AG08395 (cell line): ENCODE measurements around the gene TNNI3K.
A peak's percentile ranks its signal among the peaks of the same experiment; 100 is the strongest.

Experiments
- DNase-seq: peaks from one replicate; pipeline ENCODE4 v3.0.0; 2012; ENCODE audit warnings: mixed read lengths, low spot score

TNNI3K gene

GRCh38 chr1:74437035-74437434 lies 201.8 kb downstream of the TNNI3K start:
- no peak for DNase-seq

DNA sequence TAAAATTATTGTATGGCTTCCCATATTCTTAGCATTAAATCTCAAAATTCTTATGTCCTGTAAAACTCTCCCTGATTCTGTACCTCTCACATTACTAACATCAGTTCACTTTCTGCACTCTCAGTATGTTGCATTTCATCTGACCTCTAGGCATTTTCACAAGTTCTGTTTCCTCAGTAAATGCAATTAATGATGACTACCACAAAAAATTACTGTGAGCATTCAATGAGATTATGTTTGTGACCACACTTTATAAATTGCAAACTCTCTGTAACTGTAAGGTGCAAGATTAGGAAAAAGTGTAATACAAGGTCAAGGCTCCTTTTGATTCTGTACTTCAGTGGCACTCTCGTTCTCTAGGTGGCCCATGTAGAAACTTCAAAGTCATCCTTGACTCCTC lies 216.8 kb downstream of the TNNI3K start:
- no peak for DNase-seq

- DNase-seq, result no peak
Measured at GRCh38 chr1:74453277-74453676, 218.1 kb downstream of the TNNI3K start.

DNA sequence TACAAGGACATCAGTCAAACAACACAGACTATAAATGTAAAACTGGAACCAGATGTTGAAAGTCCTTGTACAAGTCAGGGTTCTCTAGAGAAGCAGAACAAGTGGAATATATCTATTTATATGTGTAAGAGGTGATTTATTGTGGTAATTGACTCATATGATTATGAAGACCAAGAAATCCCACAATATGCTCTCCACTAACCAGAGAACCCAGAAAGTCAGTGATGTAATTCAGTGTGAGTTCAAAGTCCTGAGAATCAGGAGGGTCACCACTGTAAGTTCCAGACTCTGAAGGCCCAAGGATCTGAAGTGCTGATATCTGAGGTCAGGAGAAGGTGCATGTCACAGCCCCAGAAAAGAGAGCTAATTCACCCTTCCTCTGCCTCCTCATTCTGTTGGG lies 220.2 kb downstream of the TNNI3K start:
- no peak for DNase-seq

- no peak for DNase-seq
Measured at GRCh38 chr1:74457253-74457652, 222.1 kb downstream of the TNNI3K start.

DNA sequence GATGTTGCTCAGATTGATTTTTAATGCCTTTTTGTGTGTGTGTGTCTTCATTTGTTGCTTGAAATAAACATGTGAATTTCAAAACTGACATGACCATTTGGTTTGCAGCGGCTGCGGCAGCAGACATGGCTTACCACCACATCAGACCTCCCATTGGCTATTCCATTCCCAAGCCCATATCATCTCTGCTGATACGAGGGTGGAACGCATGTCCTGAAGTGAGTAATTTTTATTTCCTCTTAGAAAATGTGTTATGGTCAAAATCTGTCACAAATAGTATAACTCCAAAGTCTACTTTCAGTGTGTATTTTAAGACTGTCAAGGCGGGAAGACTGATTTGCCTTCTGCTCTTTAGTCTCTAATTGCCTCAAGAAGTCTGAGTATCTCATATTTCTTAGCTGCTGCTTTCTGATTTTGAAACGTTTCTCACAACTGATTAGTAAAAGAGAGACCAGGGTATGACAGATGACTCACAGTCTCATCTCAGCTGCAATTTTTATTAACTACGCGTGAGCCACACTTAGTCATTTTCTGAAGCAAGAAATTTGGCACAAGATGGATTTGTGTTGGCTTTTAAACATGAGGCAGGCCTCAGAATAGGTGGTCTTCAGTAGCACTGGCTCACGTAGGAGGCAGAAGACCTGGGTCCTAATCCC lies 228.3 kb downstream of the TNNI3K start:
- DNase-seq, result peak; percentile 31

GRCh38 chr1:74464037-74464436 lies 228.8 kb downstream of the TNNI3K start:
- no peak for DNase-seq

DNA sequence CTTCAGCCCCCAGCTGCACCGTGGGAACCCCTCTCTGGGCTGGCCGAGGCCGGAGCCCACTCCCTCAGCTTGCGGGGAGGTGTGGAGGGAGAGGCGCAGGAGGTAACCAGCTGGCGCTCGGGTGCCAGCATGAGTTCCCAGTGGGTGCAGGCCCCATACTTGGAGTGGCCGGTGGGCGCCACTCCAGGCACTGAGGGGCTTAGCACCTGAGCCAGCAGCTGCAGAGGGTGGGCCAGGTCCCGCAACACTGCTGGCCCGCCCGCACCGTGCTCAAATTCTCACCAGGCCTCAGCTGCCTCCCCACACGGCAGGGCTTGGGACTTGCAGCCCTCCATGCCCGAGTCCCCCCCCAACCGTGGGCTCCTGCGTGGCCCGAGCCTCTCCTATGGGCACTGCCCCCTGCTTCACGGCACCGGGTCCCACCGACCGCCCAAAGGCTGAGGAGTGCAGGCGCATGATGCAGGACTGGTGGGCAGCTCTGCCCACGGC lies 230.1 kb downstream of the TNNI3K start:
- DNase-seq, result no peak

- DNase-seq, result no peak
Measured at GRCh38 chr1:74467786-74468377, 232.7 kb downstream of the TNNI3K start.

DNA sequence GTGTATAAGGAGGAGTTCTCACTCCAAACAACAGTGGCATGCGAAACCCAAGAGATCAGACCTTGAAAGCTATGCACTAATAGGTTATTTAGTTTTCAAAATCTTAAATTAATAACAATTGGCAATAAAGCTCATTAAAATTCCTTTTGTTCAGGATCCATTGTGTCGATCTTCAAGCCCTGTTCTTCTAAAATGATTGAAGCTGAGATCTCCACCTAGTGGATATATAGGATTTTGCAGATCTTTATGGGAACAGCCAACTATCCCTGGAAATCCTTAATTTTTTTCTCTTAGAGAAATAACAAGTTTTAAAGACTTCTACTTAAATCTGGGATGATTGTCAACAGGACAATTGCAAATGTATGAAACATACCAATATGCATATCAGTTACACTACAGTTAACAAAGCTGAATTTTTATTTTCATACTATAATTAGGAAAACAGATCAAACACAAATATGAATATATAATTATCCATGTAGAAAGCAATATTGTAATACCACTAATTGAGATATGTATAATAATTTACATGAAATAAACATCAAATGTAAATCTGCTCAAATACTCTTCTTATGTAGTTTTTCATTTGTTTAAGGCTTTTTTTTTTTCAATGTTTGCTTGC lies 233.9 kb downstream of the TNNI3K start:
- peak; percentile 56 for DNase-seq

GRCh38 chr1:74470251-74470650 lies 235.1 kb downstream of the TNNI3K start:
- no peak for DNase-seq

DNA sequence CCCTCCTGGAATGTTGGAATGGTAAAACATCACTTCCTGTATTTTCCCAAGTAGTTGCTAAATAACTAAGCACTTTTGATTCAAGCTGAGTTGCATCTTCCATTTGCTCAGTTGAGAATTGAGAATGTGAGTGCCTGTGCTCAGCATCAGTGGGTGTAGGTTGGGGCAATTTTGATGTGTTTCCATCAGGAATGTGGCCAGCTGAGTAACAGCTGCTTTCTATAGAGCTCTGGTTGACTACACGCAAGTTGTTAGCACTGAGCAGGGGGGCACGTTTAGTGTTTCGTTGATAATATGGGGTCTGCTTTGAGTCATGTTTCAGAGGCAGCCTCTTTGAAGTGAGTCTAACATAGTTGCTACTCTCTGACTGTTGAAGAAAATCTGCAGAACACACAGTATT lies 235.7 kb downstream of the TNNI3K start:
- no peak for DNase-seq

GRCh38 chr1:74471470-74471869 lies 236.3 kb downstream of the TNNI3K start:
- DNase-seq, result no peak

DNA sequence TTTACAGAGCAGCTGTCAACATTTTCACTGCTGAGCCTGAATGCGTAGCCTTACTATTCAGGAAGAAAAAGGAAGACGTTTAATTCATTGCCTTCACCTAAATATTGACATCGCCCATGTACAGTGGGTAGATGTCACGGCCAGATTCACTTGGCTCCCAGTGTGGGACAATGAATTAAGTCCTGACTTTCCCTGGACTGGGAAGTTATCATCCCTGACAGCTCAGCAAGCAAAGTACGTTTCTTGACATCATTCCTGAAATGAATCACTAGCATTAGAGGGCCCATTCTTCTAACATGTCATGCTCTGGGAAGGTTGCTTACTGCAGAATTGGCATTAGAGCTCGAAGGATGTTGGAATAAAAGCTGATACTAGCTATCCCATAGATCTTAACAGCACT lies 239.4 kb downstream of the TNNI3K start:
- no peak for DNase-seq

GRCh38 chr1:74478979-74479378 lies 243.8 kb downstream of the TNNI3K start:
- no peak for DNase-seq

DNA sequence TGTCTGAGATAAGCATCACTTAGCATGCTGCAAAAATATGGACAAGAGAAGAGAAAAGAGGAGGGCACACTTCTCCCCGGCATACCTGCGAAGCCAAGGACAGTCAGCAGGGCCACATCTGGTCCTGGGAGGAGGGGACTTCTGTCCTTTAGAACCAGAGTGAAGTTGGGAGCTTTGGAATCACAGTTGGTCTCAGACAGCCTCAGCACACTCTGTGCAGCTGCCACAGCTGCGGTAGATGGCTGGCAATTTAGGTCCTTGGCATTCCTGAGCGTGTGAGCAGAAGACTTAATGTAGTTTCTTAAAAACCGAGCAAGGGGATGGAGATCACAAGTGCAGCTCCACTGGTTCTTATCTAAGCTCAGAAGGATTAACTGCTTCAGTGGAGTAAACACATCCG lies 244.9 kb downstream of the TNNI3K start:
- DNase-seq, result no peak

DNA sequence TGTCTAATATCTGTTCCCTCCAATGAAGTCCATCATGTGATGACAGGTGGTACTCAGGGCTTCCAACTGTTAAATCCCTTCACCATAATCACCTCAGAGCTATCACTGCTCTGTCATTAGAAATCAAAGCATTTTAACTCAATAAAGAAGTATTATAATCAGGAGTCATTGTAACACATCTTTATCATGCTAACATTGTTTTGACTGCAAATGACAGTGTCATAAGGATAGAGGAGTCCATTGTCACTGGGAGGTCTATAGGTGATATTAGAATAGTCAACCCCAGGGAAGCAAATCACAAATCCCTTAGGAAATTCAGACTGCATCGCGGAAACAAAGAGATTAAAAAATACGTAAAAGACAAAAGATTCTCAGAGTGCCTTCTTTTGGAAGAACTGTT lies 246.4 kb downstream of the TNNI3K start:
- DNase-seq, result no peak

- no peak for DNase-seq
Measured at GRCh38 chr1:74485622-74486021, 250.4 kb downstream of the TNNI3K start.

DNA sequence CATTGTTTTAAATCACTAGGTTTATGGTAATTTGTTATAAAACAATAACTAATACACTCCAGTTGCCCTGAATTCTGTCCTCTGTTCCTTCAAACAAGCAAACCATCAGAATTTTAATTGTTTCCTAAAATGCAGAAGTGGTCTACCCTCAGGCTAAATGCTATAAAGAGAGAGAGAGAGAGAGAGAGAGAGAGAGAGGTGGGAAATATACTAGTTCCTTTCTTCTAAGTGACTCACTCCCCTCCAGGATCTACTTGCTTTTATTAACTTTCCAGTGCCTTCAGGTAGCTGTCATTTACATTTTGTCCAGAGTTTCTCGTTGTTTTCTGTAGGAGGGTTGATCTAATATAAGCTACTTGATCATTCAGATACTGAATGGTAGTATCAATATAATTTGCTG lies 250.8 kb downstream of the TNNI3K start:
- no peak for DNase-seq

- DNase-seq, result no peak
Measured at GRCh38 chr1:74496669-74497068, 261.5 kb downstream of the TNNI3K start.

DNA sequence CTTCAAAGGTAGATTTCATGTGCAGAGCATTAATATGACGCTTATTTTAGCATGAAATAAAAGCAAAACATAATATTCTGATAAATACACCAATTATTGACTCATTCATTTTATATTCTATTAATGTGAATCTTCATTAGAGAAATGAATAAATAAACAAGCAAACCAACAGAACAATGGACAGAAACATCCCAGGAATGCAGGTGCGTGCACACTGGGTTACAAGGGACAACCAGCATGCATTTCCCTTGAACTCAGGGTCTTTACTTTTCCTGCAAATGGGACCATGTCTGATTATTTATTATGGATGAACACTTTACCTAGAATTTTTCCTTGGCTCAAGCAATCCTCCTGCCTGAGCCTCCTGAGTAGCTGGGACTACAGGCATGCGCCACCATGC lies 263.7 kb downstream of the TNNI3K start:
- DNase-seq, result no peak

- DNase-seq, result peak; percentile 40
Measured at GRCh38 chr1:74502432-74502831, 267.2 kb downstream of the TNNI3K start.

GRCh38 chr1:74502858-74503257 lies 267.7 kb downstream of the TNNI3K start:
- no peak for DNase-seq
